Fibroblast of lung (primary cell): ENCODE data around the gene FNDC3A. TPM values are rescaled to one million over a fixed set of nuclear protein-coding genes. Genes with fewer than 3 reads are reported as not detected.
A peak's percentile ranks its signal among the peaks of the same experiment; 100 is the strongest.

ENCODE experiments used
- DNase-seq, 2 donors: peaks; one replicate each; pipeline versions ENCODE4 v3.0.0 to v3.0.0-alpha.2; 2010; ENCODE audit warnings: low read depth in 2 of 2
- H2AFZ ChIP-seq: 2 replicates; pipeline ENCODE4 v1.5.1; 2012; ENCODE audit warnings: low read length, control low read depth, inconsistent platforms
- H3K27ac ChIP-seq: 2 replicates; pipeline ENCODE4 v1.5.1; 2011; ENCODE audit warnings: low read length, control low read depth; ENCODE audit not compliant: insufficient read depth
- H3K27me3 ChIP-seq: 2 replicates; pipeline ENCODE4 v1.5.1; 2011; ENCODE audit warnings: mild to moderate bottlenecking, low read length; ENCODE audit not compliant: control insufficient read depth, insufficient read depth
- H3K36me3 ChIP-seq: 2 replicates; pipeline ENCODE4 v1.5.1; 2011; ENCODE audit warnings: low read length; ENCODE audit not compliant: control insufficient read depth, insufficient read depth
- H3K4me1 ChIP-seq: 2 replicates; pipeline ENCODE4 v1.5.1; 2011; ENCODE audit warnings: low read length; ENCODE audit not compliant: control insufficient read depth, insufficient read depth; ENCODE audit errors: extremely low read depth
- H3K4me2 ChIP-seq: 2 replicates; pipeline ENCODE4 v1.5.1; 2011; ENCODE audit warnings: low read length, control low read depth; ENCODE audit not compliant: insufficient read depth; ENCODE audit errors: extremely low read depth
- H3K4me3 ChIP-seq, 4 experiments: fragments of 200-600 bp in 1 of 4; sonication (generic) in 1 of 4; replicated peaks in 1 of 4; 2 replicates each; pipeline ENCODE4 v1.5.1; 2011 to 2016; ENCODE audit warnings: low read length in 4 of 4, low read depth in 3 of 4, mild to moderate bottlenecking in 3 of 4, control low read depth in 2 of 4, inconsistent platforms in 1 of 4, mixed read lengths in 1 of 4; ENCODE audit not compliant: insufficient read depth in 1 of 4; ENCODE audit errors: control extremely low read depth in 1 of 4
- H3K79me2 ChIP-seq: 2 replicates; pipeline ENCODE4 v1.5.1; 2012; ENCODE audit warnings: mild to moderate bottlenecking, low read length, inconsistent platforms; ENCODE audit not compliant: control insufficient read depth, insufficient read depth
- H3K9ac ChIP-seq: 2 replicates; pipeline ENCODE4 v1.5.1; 2011; ENCODE audit warnings: mild to moderate bottlenecking, low read length, control low read depth; ENCODE audit not compliant: insufficient read depth
- H3K9me3 ChIP-seq: 2 replicates; pipeline ENCODE4 v1.5.1; 2012; ENCODE audit warnings: low read depth, low read length; ENCODE audit not compliant: control insufficient read depth, insufficient read depth
- H4K20me1 ChIP-seq: 2 replicates; pipeline ENCODE4 v1.5.1; 2011; ENCODE audit warnings: low read length; ENCODE audit not compliant: control insufficient read depth, insufficient read depth; ENCODE audit errors: extremely low read depth
- EZH2 ChIP-seq: IDR thresholded peaks from 2 replicates; pipeline ENCODE4 v1.5.1; 2012; ENCODE audit warnings: low read length, control low read depth, mild to moderate bottlenecking; ENCODE audit errors: missing control alignments
- polyA plus RNA-seq, 2 donors: library from polyadenylated mRNA; depleted of rRNA in 1 of 2; stranded (reverse) in 1 of 2; unstranded in 1 of 2; fragments of >200 nt; gene quantifications; 2 replicates each; pipeline ENCODE4 v1.2.1, GENCODE V29; 2011 to 2012; ENCODE audit warnings: missing spikeins in 1 of 2
- total RNA-seq: library from RNA; depleted of rRNA; stranded (reverse); fragments of >200 nt; gene quantifications from 2 replicates; pipeline ENCODE4 v1.2.1, GENCODE V29; 2014
- TF ChIP-seq, protein P1 (sequence below), 2 donors: IDR thresholded peaks in 1 of 2; conservative IDR thresholded peaks in 1 of 2; 1 replicate in 1 of 2; 2 replicates in 1 of 2; pipeline ENCODE4 v1.5.1; 2011 to 2012; ENCODE audit warnings: low read length in 2 of 2, control low read depth in 1 of 2, inconsistent platforms in 1 of 2, low read depth in 1 of 2, mild to moderate bottlenecking in 1 of 2

Gene FNDC3A
- total and polyA plus RNA-seq, 2 donors (not counting 1 experiment from before 2014, with no cell fraction given): 44.7 to 79.4 TPM

DNA sequence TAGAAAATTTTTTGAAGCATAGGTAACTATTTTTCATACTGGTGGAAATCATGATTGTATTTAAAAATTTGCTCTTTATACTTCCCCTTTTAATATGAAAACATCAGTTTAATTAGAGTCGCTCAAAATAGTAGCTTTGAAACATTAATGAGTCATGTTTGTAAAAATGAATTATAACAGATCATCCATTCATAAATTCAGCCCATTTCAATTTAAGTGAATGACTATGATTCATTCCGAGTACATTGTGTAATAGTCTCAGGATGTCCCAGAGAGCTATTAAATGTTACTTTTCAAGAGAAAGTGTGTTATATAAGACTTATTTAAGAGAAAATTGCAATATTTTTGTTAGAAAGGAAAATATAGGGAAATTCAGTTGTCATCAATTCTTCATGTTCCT lies 111.0 kb downstream of the FNDC3A start:
- TF ChIP-seq, protein P1, sequence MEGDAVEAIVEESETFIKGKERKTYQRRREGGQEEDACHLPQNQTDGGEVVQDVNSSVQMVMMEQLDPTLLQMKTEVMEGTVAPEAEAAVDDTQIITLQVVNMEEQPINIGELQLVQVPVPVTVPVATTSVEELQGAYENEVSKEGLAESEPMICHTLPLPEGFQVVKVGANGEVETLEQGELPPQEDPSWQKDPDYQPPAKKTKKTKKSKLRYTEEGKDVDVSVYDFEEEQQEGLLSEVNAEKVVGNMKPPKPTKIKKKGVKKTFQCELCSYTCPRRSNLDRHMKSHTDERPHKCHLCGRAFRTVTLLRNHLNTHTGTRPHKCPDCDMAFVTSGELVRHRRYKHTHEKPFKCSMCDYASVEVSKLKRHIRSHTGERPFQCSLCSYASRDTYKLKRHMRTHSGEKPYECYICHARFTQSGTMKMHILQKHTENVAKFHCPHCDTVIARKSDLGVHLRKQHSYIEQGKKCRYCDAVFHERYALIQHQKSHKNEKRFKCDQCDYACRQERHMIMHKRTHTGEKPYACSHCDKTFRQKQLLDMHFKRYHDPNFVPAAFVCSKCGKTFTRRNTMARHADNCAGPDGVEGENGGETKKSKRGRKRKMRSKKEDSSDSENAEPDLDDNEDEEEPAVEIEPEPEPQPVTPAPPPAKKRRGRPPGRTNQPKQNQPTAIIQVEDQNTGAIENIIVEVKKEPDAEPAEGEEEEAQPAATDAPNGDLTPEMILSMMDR (conservative IDR thresholded peaks at IDR 0.05 in 1 of 2, IDR thresholded peaks at IDR 0.05 in 1 of 2; ENCODE audit: low read depth in 1 of 2, low read length in 2 of 2): no peak
- TF ChIP-seq EZH2: no peak
- Histone ChIP-seq H3K27me3 (no peaks in the 10 kb centered on the region), H4K20me1 (no peaks in the 10 kb centered on the region), H3K4me1 (peaks cover 2% of the 10 kb centered on the region), H3K9ac (no peak overlapping the region), H3K9me3 (no peaks in the 10 kb centered on the region), H3K27ac (no peak overlapping the region), H3K36me3 (no peaks in the 10 kb centered on the region), H3K79me2 (no peaks in the 10 kb centered on the region), H2AFZ (no peak overlapping the region), H3K4me3 (no peak overlapping the region), H3K4me2 (no peak overlapping the region)
- peak; percentile 65 to 74 for DNase-seq

DNA sequence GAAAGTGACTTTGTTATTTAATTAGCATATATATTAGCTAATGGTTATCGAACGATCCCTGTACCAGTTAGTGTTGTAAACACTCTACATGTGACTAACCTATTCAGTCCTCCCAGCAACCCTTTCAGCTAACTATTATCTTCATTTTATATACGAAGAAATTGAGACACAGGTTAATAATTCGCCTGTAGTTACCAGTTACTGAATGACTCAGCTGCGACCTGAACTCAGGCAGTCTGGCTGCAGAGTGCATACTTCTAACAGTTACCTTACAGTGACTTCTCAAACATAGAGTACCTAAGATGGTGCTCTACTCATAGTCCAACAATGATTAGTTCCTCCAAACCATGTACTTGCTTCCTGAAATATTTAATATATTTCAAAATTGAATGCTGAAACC lies 117.7 kb downstream of the FNDC3A start:
- Histone ChIP-seq H3K4me2 (no peak overlapping the region), H3K9ac (no peak overlapping the region), H3K27me3 (no peaks in the 10 kb centered on the region), H3K79me2 (no peaks in the 10 kb centered on the region), H2AFZ (no peak overlapping the region), H3K4me3 (no peak overlapping the region), H3K9me3 (no peaks in the 10 kb centered on the region), H3K36me3 (no peaks in the 10 kb centered on the region), H3K27ac (no peak overlapping the region), H4K20me1 (no peaks in the 10 kb centered on the region), H3K4me1 (peaks cover 4% of the 10 kb centered on the region)
- no peak for TF ChIP-seq EZH2
- TF ChIP-seq, protein P1 (conservative IDR thresholded peaks at IDR 0.05 in 1 of 2, IDR thresholded peaks at IDR 0.05 in 1 of 2; ENCODE audit: low read depth in 1 of 2, low read length in 2 of 2): no peak
- DNase-seq: no peak

DNA sequence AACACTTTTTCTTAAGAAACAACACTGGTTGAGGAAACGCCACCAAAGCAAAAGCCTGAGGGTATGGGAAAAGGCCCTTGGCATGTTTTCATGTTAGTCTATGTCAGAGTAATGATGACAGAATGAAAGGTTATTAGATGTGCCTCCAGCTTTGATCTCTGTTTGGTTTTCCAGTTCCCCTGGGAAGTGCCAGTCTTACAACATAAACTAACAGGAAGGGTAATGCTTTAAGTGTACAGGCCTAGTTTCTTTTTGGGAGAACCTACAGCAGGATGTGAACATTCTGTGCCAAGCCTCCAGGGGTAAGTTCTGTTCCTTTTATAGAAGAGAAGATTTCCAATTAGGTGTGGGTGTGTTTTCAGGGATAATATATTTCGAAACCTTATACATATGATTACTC lies 121.7 kb downstream of the FNDC3A start:
- Histone ChIP-seq H2AFZ (no peak overlapping the region), H3K36me3 (no peaks in the 10 kb centered on the region), H3K9me3 (no peaks in the 10 kb centered on the region), H3K4me3 (no peak overlapping the region), H4K20me1 (no peaks in the 10 kb centered on the region), H3K27me3 (no peaks in the 10 kb centered on the region), H3K79me2 (no peaks in the 10 kb centered on the region), H3K27ac (no peak overlapping the region), H3K4me1 (peaks cover 11% of the 10 kb centered on the region), H3K4me2 (peak overlapping the region; percentile 42), H3K9ac (no peak overlapping the region)
- TF ChIP-seq, protein P1 (conservative IDR thresholded peaks at IDR 0.05 in 1 of 2, IDR thresholded peaks at IDR 0.05 in 1 of 2; ENCODE audit: low read depth in 1 of 2, low read length in 2 of 2): no peak
- TF ChIP-seq EZH2: no peak
- DNase-seq: peak; percentile 54 to 89
